ENCODE measurements around the gene EFR3B. TPM values are rescaled to one million over a fixed set of nuclear protein-coding genes. Genes with fewer than 3 reads are reported as not detected.
"Not testable (repeated sequence)": the region's sequence is repeated elsewhere in the genome, so short reads cannot be mapped to it uniquely, and the experiment has no call there.

The EFR3B gene
- total and polyA plus RNA-seq, 8 donors = 0.23 to 1.0 (median 0.49) TPM

DNA sequence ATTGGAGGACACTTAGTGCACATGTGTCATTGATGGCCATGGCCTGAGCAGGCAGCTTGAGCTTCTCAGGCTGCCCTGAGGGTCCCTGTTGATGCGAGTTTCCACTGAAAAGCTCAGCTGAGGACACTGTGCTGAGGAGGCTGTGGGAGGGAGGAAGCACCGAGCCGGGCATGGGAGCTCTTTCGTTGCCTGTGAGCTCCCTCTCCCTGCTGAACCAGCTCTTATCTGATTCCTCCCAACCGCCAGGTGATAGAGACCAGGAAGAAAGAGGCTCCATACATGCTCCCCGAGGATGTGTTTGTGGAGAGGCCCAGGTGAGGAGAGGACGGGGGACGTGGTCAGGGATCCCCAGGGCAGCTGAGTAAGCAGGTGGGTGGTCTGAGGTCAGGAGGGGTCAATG is 99.2 kb downstream of the EFR3B start:
- TF ChIP-seq, protein P1, sequence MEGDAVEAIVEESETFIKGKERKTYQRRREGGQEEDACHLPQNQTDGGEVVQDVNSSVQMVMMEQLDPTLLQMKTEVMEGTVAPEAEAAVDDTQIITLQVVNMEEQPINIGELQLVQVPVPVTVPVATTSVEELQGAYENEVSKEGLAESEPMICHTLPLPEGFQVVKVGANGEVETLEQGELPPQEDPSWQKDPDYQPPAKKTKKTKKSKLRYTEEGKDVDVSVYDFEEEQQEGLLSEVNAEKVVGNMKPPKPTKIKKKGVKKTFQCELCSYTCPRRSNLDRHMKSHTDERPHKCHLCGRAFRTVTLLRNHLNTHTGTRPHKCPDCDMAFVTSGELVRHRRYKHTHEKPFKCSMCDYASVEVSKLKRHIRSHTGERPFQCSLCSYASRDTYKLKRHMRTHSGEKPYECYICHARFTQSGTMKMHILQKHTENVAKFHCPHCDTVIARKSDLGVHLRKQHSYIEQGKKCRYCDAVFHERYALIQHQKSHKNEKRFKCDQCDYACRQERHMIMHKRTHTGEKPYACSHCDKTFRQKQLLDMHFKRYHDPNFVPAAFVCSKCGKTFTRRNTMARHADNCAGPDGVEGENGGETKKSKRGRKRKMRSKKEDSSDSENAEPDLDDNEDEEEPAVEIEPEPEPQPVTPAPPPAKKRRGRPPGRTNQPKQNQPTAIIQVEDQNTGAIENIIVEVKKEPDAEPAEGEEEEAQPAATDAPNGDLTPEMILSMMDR (IDR thresholded peaks at IDR 0.05) = no peak
- no peak for ATAC-seq
- intact Hi-C loops (cut with DNase I) = no loop called here

DNA sequence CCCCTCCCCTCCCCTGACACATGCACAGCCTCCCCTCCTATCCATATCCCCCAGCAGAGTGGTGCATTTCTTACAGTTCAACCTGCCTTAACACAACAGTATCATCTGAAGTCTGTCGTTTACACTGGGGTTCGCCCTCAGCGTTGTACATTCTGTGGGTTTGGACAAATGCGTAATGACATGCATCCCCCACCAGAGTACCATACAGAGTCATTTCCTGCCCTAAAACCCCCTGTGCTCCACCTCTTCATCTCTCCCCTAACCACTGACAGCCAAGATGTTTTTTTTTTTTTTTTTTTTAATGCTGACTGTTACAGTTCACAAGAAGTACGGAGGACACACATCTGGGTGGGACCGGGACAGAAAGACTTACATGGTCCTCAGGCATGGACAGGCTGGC is 103.9 kb downstream of the EFR3B start:
- FAIRE-seq = no peak
- 75 to 87% methylated on average over 6 of the region's 6 CpGs for WGBS, 2 donors
- intact Hi-C loops (cut with DNase I) = no loop called here
- DNase-seq = no peak
- ATAC-seq = no peak
- H3K27me3 ChIP-seq = no peaks in the 10 kb centered on the region
- no peak overlapping the region for H3K27ac ChIP-seq
- H3K9me3 ChIP-seq = no peaks in the 10 kb centered on the region
- no peaks in the 10 kb centered on the region for H3K4me1 ChIP-seq
- H3K36me3 ChIP-seq = no peaks in the 10 kb centered on the region
- TF ChIP-seq, protein P1 (IDR thresholded peaks at IDR 0.05) = no peak
- no peak overlapping the region for H3K4me3 ChIP-seq

More for the DNA sequence above, 99.2 kb downstream of the EFR3B start:
- no peaks in the 10 kb centered on the region for H3K9me3 ChIP-seq
- WGBS, 2 donors = 45 to 50% methylated on average over 8 of the region's 8 CpGs
- H3K27me3 ChIP-seq = no peaks in the 10 kb centered on the region
- H3K27ac ChIP-seq = no peak overlapping the region
- H3K4me3 ChIP-seq = no peak overlapping the region
- H3K36me3 ChIP-seq = no peaks in the 10 kb centered on the region
- FAIRE-seq = no peak
- H3K4me1 ChIP-seq = no peaks in the 10 kb centered on the region
- DNase-seq = no peak

DNA sequence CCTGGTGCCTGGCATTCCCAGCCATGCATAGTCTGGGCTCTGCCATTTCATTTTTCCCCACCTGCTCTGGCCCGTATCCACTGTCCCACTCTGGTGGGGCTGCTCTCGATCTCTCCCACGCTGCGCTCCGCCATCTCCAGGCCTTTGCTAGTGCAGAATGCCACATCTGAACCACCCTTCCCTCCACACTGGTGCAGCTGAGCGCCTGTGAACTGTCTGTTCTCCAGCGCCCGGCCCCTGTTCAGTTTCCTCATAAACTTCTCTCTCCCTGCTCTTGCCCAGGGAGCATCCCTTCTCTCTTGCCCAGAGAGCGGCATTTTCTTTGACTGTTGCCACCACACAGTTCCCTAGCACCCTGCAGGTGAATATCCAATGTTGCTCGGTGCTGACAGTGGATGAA is 105.0 kb downstream of the EFR3B start:
- no peaks in the 10 kb centered on the region for H3K27me3 ChIP-seq
- FAIRE-seq = no peak
- no peaks in the 10 kb centered on the region for H3K4me1 ChIP-seq
- WGBS, 2 donors = 93 to 96% methylated on average over 10 of the region's 10 CpGs
- H3K4me3 ChIP-seq = no peak overlapping the region
- ATAC-seq = no peak
- H3K36me3 ChIP-seq = no peaks in the 10 kb centered on the region
- intact Hi-C loops (cut with DNase I) = no loop called here
- no peaks in the 10 kb centered on the region for H3K9me3 ChIP-seq
- no peak for DNase-seq
- TF ChIP-seq, protein P1 (IDR thresholded peaks at IDR 0.05) = no peak
- H3K27ac ChIP-seq = no peak overlapping the region

DNA sequence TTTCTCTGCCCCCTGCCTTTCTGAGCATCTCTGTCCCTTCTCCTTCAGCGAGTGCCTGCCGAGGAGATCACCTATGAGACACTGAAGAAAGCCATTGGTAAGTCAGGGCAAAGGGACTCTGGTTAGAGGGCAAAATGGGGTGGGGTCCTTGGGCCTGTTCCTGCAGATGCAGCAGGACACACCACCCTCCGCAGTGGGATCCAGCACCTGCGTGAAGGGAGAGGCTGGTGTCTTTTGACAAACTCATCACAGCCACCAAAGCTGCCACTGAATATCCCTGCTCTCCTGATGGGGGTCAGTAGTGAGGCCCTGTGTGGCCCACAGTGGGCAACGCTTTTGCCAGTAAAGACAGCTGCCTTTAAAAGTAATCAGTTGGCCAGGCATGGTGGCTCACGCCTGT is 107.8 kb downstream of the EFR3B start:
- 89 to 91% methylated on average over 6 of the region's 6 CpGs for WGBS, 2 donors
- DNase-seq = no peak
- FAIRE-seq = no peak

DNA sequence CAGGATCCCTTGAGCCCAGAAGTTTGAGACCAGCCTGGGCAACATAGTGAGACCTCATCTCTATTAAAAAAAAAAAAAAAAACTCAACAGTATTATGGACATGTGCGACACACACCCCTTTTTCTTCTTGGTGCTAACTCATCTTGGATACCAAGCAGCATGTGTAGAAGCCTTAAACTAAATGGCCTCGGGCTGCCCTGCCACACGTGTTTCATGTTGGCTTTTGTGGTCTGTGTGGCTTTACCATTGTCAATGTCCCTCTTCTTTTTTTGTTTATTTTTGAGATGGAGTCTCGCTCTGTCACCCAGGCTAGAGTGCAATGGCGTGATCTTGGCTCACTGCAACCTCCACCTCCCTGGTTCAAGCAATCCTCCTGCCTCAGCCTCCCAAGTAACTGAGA is 109.1 kb downstream of the EFR3B start:
- FAIRE-seq; H3K4me1 ChIP-seq; intact Hi-C loops (cut with DNase I); H3K9me3 ChIP-seq; H3K36me3 ChIP-seq; DNase-seq; H3K27me3 ChIP-seq; H3K27ac ChIP-seq; H3K4me3 ChIP-seq; ATAC-seq: not testable (repeated sequence)
- 91 to 97% methylated on average over 5 of the region's 5 CpGs for WGBS, 2 donors

More for the DNA sequence above, 107.8 kb downstream of the EFR3B start:
- intact Hi-C loops (cut with DNase I) = no loop called here
- Histone ChIP-seq H3K4me3 (no peak overlapping the region), H3K27me3 (no peaks in the 10 kb centered on the region), H3K9me3 (no peaks in the 10 kb centered on the region), H3K36me3 (no peaks in the 10 kb centered on the region), H3K27ac (no peak overlapping the region), H3K4me1 (no peaks in the 10 kb centered on the region)
- ATAC-seq = no peak
- TF ChIP-seq, protein P1 (IDR thresholded peaks at IDR 0.05) = no peak

DNA sequence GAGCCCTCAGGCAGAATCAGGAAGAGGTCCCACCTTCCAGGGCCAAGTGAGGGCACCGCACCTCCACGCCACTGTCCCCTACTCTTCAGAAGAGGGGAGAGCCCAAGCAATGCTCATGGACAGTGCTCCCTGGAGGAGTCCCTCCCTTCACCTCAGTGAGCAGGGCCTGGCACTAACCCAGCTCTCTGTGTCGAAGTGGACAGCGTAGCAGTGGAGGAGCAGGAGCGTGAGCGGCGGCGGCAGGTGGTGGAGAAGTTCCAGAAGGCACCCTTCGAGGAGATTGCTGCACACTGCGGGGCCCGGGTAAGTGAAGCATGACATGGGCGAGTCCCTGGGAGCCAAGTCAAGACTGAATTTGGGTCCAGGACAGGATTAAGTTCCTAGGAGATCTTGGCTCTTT is 109.8 kb downstream of the EFR3B start:
- Histone ChIP-seq H3K27ac (no peak overlapping the region), H3K4me3 (no peak overlapping the region), H3K4me1 (no peaks in the 10 kb centered on the region), H3K9me3 (no peaks in the 10 kb centered on the region), H3K27me3 (no peaks in the 10 kb centered on the region), H3K36me3 (no peaks in the 10 kb centered on the region)
- no peak for FAIRE-seq
- DNase-seq = no peak
- TF ChIP-seq, protein P1 (IDR thresholded peaks at IDR 0.05) = no peak
- WGBS, 2 donors = 88 to 90% methylated on average over 12 of the region's 12 CpGs
- intact Hi-C loops (cut with DNase I) = no loop called here
- no peak for ATAC-seq
